Medulla oblongata (tissue), 1 donor: ENCODE data around the gene TOP2A.

Experiments
- DNase-seq: peaks from one replicate; pipeline ENCODE4 v3.0.0-alpha.2; 2015; ENCODE audit errors: extremely low spot score

Gene TOP2A

DNA sequence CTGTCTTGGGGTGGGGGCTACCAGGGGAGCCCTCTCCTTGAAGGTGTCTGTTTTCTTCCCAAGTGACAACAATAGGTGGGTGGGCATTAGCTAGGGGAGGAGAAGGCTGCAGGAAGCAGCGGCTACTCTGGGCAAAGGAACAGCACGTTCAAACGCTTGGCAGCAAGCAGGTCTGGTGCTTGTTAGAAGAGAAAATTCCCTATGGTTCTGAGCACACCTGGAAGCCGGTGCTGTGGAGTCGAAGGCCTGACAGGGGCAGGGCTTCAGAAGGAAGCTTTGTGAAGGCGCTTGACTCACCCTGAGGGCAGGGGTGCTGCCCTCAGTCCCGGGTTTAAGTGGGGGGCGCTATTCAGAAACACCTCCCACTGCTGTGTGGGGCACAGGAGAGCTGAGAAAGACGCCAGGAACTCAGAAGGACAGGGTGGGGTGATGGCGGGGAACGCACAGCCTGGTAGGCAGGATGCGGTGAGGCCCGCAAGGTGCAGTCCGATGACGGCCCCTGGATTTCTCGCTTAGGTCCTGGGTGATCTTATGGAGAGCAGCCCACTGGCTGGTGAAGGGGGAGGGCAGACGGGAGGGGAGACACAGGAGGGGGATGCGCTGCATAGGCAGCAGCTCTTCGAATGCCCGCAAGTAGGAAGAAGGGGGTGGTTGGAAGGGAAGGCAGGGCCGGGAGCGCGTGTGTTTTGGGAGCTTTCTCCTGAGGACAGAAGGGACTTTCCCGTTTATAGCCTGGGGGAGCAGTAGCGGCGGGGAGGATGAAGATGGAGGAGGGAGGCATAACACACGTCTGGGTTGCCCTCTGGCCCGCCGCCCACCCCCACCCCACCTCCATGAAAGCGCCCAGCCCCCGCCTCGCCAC lies 56.4 kb downstream of the TOP2A start:
- no peak for DNase-seq

DNA sequence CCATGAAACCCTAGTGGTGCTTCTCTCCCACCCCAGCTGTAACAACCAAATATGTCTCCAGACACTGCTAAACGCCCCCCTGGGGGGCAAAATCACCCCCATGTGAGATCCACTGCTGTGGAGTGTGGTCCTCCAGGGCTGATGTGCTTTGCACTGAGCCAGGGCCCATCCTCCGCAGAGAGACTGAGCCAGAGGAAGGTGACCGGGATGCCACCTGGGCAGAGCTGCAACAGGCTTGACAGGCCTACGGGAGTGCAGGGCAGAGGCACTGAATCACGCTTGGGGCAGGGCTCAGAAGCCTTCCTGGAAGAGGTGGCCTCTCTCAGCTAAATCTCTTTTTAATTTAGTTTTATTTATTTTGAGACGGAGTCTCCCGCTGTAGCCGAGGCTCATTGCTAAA lies 57.6 kb downstream of the TOP2A start:
- DNase-seq = no peak

DNA sequence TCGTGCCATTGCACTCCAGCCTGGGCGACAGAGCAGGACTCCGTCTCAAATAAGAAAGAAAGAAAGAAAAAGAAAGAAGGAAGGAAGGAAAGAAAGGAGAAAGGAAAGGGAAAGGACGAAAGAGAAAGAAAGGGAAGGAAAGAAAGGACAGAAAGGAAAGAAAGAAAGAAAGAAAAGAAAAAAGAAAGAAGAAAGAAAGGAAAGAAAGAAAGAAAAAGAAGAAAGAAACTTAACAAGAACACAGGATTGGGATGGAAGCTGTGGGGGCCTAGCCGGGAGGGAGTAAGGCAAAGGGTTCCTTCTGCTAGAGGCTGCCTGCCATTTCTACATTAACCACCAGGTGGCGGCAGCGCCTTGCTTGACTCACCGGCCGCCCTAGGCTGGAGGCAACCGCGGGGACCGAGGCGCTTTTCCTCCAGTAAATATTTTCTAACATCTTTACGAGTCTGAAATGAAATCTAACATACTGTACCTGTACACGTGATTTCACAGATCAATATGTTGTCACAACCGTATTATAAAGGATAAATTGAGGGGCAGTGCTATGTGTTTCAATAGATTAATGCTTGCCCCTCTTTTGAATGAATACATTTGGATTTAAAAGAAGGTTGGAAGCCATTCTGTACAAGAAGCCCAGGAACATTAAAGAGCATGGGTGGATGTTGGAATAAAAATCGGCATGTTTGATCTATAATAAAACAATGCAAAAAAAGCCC lies 59.2 kb downstream of the TOP2A start:
- DNase-seq = peak; percentile 91

DNA sequence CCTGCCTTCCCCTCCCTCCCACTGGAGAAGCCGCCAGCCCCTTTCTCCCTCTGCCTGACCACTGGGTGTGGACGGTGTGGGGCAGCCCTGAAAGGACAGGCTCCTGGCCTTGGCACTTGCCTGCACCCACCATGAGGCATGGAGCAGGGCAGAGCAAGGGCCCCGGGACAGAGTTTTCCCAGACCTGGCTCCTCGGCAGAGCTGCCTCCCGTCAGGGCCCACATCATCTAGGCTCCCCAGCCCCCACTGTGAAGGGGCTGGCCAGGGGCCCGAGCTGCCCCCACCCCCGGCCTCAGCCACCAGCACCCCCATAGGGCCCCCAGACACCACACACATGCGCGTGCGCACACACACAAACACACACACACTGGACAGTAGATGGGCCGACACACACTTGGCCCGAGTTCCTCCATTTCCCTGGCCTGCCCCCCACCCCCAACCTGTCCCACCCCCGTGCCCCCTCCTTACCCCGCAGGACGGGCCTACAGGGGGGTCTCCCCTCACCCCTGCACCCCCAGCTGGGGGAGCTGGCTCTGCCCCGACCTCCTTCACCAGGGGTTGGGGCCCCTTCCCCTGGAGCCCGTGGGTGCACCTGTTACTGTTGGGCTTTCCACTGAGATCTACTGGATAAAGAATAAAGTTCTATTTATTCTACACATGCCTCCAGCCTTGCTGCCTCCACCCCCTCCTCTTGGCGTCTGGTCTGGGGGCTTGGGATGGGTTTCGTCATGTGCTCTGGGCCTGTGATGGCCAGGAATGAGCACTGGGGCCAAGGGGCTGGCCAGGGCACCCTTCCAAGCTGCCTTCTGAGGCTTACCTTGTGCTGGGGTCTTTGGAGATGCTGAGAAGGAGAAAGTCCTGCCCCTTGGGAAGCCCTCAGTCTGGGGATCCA lies 60.5 kb downstream of the TOP2A start:
- no peak for DNase-seq

DNA sequence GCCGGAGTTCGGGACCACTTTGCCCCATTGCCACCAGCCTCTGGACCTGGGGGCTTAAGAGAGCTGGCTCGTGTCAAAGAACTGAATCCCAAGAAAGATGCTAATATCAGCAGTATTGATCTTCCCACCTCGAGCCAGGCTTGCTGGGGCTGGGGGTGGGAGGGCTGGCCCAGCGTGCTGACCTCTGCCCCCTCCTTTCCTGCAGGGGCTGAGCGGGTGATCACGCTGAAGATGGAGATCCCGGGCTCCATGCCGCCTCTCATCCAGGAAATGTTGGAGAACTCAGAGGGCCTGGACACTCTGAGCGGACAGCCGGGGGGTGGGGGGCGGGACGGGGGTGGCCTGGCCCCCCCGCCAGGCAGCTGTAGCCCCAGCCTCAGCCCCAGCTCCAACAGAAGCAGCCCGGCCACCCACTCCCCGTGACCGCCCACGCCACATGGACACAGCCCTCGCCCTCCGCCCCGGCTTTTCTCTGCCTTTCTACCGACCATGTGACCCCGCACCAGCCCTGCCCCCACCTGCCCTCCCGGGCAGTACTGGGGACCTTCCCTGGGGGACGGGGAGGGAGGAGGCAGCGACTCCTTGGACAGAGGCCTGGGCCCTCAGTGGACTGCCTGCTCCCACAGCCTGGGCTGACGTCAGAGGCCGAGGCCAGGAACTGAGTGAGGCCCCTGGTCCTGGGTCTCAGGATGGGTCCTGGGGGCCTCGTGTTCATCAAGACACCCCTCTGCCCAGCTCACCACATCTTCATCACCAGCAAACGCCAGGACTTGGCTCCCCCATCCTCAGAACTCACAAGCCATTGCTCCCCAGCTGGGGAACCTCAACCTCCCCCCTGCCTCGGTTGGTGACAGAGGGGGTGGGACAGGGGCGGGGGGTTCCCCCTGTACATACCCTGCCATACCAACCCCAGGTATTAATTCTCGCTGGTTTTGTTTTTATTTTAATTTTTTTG lies 61.6 kb downstream of the TOP2A start:
- no peak for DNase-seq

DNA sequence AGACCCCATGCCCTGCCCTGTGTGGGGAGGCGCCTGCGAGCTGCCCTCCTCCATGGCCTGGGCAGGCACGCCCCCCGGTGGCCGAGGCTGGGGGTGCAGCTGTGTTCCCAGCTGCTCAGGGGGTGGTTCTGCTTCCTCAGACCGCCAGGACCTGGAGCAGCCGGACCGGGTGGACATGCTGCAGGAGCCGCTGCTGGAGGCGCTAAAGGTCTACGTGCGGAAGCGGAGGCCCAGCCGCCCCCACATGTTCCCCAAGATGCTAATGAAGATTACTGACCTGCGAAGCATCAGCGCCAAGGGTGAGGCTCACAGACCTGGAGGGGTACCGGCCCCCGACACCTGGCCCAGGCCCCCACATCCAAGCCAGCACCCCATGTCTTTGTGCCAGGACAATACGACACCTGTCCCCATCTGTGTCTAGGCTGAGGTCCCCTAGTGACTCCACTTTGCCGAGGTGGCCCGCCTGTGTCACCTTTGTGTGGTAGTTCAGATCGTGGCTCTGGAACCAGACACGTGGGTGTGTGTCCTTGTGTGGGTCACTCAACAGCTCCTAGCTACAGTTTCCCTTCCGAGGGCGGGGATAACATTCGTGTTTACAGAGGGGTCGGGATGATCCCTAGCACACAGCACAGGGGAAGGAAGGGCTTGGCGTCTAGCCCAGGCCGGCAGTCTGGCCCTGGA lies 62.4 kb downstream of the TOP2A start:
- peak; percentile 57 for DNase-seq

GRCh38 chr17:40354221-40355122 lies 63.2 kb downstream of the TOP2A start:
- no peak for DNase-seq

DNA sequence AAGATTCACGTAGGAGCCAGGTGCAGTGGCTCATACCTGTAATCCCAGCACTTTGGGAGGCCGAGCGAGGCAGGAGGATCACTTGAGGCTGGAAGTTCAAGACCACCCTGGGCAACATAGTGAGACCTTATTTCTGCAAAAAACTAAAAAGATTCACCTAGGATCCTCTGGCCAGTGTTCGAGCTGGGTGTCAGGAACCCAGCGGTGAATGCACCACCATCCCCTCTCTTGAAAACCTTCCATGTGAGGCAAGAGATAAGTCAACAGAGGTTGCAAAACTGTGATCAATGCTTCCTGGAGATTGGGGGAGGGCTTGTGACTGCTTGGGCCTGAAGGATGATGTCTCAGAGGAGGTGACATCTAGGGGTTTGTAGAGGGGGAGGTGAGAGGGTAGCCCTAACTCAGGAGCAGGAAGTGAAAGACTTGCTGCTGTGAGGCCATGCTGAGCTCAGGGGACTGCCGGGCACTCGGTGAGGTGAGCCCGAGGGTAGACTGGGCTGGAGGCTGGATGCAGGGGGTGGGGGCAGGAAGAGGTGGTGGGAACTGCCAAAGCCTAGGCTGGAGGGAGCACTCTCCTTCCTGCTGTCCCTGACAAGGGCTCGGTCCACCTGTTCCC lies 64.8 kb downstream of the TOP2A start:
- DNase-seq = no peak

DNA sequence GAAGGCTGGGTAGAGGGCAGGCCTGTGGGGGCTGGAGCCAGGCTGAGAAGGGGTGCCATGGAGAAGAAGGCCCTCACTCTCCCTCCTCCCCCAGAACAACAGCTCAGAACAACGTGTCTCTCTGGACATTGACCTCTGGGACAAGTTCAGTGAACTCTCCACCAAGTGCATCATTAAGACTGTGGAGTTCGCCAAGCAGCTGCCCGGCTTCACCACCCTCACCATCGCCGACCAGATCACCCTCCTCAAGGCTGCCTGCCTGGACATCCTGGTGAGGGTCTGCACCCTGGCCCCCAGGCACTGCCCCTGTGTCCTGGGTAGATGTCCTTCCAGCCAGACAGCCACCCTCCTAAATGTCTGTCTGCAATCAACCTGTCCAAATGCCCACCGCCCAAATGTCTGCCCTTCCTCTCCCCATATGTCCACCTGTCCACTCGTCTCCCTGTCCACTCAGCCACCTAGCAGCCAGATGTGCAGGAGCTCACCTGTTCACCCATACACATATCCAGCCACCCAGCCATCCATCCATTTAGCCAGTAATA lies 65.4 kb downstream of the TOP2A start:
- no peak for DNase-seq

GRCh38 chr17:40351359-40352236 lies 66.1 kb downstream of the TOP2A start:
- no peak for DNase-seq

DNA sequence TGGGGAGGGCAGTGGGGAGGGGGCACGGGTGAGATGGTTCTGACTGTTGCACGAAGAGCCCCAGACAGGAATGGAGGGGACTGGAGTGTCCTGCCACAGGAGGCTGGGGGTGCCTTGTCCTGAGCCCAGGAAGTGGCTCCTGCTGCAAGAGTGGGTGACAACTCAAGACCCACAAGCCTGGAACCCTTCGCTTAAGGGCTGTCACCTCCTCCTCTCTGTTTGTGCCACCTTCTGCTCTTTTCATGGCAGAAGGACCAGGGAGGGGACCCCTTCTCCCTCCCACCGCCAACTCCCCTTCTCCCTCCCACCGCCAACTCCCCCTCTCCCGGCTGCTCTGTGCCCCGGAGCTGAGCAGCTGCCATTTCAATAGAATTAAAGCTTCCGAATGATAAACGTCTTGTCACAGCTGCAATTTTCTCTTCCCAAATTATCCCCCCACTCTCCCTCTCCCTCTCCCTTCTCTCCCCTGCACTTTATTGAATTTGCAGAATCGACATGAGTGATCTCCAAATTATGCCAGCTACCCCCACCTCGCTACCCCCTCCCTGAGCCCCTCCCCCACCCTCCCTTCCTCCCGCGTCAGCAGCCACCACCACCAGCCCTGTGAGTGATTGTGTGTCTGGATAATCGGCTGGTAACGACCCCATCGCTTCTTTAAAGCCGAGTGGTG lies 66.9 kb downstream of the TOP2A start:
- DNase-seq = no peak

GRCh38 chr17:40349895-40350688 lies 67.6 kb downstream of the TOP2A start:
- DNase-seq = no peak

DNA sequence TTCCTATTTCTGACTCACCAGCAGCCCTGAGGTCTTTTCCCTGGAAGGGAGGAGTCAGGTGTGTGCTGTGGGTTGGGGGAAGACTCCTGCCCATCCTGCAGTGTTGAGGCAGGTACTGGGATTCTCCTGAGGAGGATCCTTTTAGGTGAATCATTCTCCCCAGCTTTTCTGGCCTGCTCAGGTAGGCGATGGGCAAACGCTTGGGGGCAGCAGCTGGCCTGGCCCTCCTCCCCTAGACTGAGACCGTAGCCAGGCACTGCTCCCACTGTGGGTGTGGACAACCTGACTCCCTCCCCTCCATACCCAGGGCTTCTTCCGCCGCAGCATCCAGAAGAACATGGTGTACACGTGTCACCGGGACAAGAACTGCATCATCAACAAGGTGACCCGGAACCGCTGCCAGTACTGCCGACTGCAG lies 68.2 kb downstream of the TOP2A start:
- DNase-seq = no peak

DNA sequence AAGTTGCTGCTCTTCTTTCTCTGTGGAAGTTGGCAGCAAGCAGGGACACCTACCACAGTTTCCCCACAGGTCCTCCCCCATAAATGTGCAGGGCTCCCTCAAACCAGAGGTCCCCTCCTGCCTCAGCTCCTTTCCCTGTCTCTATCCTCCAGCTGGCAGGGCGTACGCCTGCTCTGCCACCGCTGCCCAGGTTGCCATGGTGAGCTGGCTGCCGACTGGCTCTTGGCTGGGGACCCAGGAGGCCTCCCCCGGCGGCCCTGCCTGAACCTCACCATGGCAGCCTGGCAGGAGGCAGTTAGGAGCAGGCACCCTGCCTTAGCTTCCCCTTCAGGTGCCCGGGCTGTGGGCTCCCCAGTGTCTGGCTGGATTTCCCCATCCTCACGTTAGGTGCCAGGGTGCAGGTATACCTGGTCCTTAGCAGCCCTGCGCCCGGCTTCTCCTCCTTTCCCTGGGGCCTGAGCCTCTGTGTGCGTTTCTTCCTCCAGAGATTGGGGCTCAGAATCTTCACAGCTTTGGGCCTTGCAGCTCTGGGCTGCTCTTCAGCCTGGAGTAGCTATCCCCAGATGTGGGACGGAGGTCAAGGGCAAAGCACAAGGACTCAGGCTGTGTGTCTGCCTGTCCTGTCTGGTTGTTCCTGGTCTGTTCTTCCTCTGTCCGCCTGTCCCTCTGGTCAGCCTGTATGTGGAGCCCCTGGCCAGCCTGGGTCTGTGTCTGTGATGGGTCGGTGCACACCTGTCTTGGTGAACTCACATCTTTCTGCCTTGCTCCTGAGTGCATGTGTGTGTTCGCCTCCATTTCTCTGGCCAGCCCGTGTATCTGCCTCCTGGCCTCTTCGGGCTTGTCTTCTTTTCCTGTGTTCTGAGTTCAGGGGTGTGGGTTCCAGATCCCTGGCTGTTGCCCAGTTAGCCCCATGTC lies 68.9 kb downstream of the TOP2A start:
- peak; percentile 83 for DNase-seq

- DNase-seq = peak; percentile 24
Measured at GRCh38 chr17:40348136-40348504, 69.6 kb downstream of the TOP2A start.
